ENCODE measurements around the gene CRTC1. TPM values are rescaled to one million over a fixed set of nuclear protein-coding genes. Genes with fewer than 3 reads are reported as not detected.

Gene CRTC1
- total RNA-seq, 1 experiment from 2014 or later = 18.1 TPM

- H3K27ac ChIP-seq (ENCODE audit: low read depth, low read length, poor library complexity, severe bottlenecking) = no peak overlapping the region
- no peaks in the 10 kb centered on the region for H3K4me1 ChIP-seq (ENCODE audit: insufficient read depth, low read length, poor library complexity, severe bottlenecking)
- POLR2A ChIA-PET (ENCODE audit: low non-redundant PET) = no interaction called here
- no peak for DNase-seq (ENCODE audit: low spot score)
- no peaks in the 10 kb centered on the region for H3K9me3 ChIP-seq (ENCODE audit: low read depth, low read length, poor library complexity, severe bottlenecking)
- H3K4me3 ChIP-seq (ENCODE audit: low read depth, low read length, poor library complexity, severe bottlenecking) = no peak overlapping the region
- H3K27me3 ChIP-seq (replicated peaks; ENCODE audit: insufficient read depth, low read depth, low read length, poor library complexity) = no peaks in the 10 kb centered on the region
- BruUV-seq (replicated peaks) = no TSS peak
- intact Hi-C loops (cut with micrococcal nuclease; ENCODE audit: unreplicated experiment) = no loop called here
- no peak for TF ChIP-seq EZH2 (IDR thresholded peaks at IDR 0.05; ENCODE audit: borderline replicate concordance, low read depth, low read length, poor library complexity, severe bottlenecking)
- TF ChIP-seq, protein P1, sequence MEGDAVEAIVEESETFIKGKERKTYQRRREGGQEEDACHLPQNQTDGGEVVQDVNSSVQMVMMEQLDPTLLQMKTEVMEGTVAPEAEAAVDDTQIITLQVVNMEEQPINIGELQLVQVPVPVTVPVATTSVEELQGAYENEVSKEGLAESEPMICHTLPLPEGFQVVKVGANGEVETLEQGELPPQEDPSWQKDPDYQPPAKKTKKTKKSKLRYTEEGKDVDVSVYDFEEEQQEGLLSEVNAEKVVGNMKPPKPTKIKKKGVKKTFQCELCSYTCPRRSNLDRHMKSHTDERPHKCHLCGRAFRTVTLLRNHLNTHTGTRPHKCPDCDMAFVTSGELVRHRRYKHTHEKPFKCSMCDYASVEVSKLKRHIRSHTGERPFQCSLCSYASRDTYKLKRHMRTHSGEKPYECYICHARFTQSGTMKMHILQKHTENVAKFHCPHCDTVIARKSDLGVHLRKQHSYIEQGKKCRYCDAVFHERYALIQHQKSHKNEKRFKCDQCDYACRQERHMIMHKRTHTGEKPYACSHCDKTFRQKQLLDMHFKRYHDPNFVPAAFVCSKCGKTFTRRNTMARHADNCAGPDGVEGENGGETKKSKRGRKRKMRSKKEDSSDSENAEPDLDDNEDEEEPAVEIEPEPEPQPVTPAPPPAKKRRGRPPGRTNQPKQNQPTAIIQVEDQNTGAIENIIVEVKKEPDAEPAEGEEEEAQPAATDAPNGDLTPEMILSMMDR (conservative IDR thresholded peaks at IDR 0.05; ENCODE audit: low read depth, low read length) = no peak
- CTCF ChIA-PET = no interaction called here
- H3K36me3 ChIP-seq (ENCODE audit: insufficient read depth, low read length, poor library complexity, severe bottlenecking) = no peaks in the 10 kb centered on the region
Measured at GRCh38 chr19:18713550-18714117, 30.2 kb downstream of the CRTC1 start.

DNA sequence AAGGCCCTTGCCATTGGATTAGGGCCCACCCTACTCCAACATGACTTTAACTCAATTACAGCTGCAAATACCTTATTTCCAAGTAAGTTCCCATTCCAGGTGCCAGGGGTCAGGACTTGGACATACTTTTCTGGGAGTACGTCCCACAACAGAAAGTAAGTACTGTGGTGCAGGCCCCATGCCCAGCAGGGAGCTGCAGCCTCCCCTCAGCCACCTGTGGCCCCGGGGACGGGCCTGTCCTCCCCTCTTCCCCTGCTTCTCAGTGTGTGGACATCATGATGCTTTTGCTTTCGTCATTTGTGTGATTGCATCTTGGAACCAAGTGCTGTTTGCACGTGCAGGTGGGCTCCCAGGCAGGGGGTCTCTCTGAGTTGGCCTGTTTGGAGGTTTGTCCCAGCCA is 31.9 kb downstream of the CRTC1 start:
- no peak for DNase-seq (ENCODE audit: low spot score)
- Histone ChIP-seq H3K4me1 (ENCODE audit: insufficient read depth, low read length, poor library complexity, severe bottlenecking) (no peaks in the 10 kb centered on the region), H3K36me3 (ENCODE audit: insufficient read depth, low read length, poor library complexity, severe bottlenecking) (no peaks in the 10 kb centered on the region), H3K4me3 (ENCODE audit: low read depth, low read length, poor library complexity, severe bottlenecking) (no peak overlapping the region), H3K27me3 (replicated peaks; ENCODE audit: insufficient read depth, low read depth, low read length, poor library complexity) (no peaks in the 10 kb centered on the region), H3K27ac (ENCODE audit: low read depth, low read length, poor library complexity, severe bottlenecking) (no peak overlapping the region), H3K9me3 (ENCODE audit: low read depth, low read length, poor library complexity, severe bottlenecking) (no peaks in the 10 kb centered on the region)
- TF ChIP-seq EZH2 (IDR thresholded peaks at IDR 0.05; ENCODE audit: borderline replicate concordance, low read depth, low read length, poor library complexity, severe bottlenecking) = no peak
- TF ChIP-seq, protein P1 (conservative IDR thresholded peaks at IDR 0.05; ENCODE audit: low read depth, low read length) = no peak
- CTCF ChIA-PET = no interaction called here
- intact Hi-C loops (cut with micrococcal nuclease; ENCODE audit: unreplicated experiment) = no loop called here
- POLR2A ChIA-PET (ENCODE audit: low non-redundant PET) = no interaction called here
- BruUV-seq (replicated peaks) = no TSS peak

DNA sequence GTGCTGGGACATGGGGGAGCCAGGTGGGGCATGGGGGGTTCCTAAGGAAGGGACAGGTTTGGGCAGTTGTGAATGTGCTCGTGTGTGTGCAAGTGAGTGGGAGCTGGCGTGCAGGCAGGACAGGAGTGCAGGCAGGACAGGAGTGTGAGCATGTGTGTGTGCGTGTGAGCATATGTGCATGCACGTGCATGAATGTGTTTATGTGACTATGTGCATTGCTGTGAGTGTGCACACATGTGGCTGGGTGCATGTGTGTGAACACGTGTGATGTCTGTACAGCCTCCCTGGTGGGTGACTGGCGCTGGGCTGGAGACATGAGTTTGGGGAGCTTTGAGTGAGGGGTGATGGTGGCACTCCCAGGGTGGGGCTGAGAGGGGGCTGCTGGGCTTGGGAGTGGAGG is 33.4 kb downstream of the CRTC1 start:
- ChIA-PET POLR2A (ENCODE audit: low non-redundant PET) (no interaction called here), CTCF (no interaction called here)
- no peak for DNase-seq (ENCODE audit: low spot score)
- Histone ChIP-seq H3K4me3 (ENCODE audit: low read depth, low read length, poor library complexity, severe bottlenecking) (no peak overlapping the region), H3K27ac (ENCODE audit: low read depth, low read length, poor library complexity, severe bottlenecking) (no peak overlapping the region), H3K27me3 (replicated peaks; ENCODE audit: insufficient read depth, low read depth, low read length, poor library complexity) (no peaks in the 10 kb centered on the region), H3K4me1 (ENCODE audit: insufficient read depth, low read length, poor library complexity, severe bottlenecking) (no peaks in the 10 kb centered on the region), H3K36me3 (ENCODE audit: insufficient read depth, low read length, poor library complexity, severe bottlenecking) (no peaks in the 10 kb centered on the region), H3K9me3 (ENCODE audit: low read depth, low read length, poor library complexity, severe bottlenecking) (no peaks in the 10 kb centered on the region)
- intact Hi-C loops (cut with micrococcal nuclease; ENCODE audit: unreplicated experiment) = no loop called here
- TF ChIP-seq, protein P1 (conservative IDR thresholded peaks at IDR 0.05; ENCODE audit: low read depth, low read length) = no peak
- no peak for TF ChIP-seq EZH2 (IDR thresholded peaks at IDR 0.05; ENCODE audit: borderline replicate concordance, low read depth, low read length, poor library complexity, severe bottlenecking)
- BruUV-seq (replicated peaks) = no TSS peak
